Measurements from ENCODE around the gene CCDC80. TPM values are rescaled to one million over a fixed set of nuclear protein-coding genes. Genes with fewer than 3 reads are reported as not detected.

Gene CCDC80
- total RNA-seq, 1 donor from 2014 or later = 0.86 TPM

DNA sequence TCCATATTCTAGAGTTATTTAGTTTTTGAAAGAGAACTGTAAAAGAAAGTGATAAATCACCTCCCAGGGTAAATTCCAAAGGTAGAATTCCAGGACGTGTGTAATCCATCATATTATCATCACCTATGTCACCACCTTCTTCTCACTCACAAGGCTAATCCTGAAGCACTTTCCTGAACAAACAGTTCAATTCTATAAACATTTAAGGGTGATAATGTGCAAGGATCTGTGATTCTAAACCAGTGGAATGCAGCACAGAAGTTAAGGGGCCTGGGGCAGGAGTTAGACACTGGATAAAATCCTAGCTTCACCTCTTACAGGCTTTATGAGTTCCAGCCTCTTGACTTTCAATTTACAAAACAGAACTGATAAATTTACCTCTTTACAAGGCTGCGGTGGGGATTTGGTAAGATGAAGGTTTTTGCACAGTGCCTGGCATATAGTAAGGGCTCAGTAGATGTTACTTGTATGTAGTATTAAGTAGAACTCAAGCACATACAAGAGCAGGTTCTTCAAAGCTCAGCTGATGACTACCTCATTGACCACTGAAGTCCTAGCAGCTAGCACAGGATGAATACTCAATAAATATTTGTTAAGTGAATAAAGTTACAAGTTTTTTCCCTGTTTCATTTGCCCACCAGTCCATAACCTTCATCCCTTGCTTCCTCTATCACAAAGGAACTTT, 47.3 kb upstream of the CCDC80 start:
- DNase-seq = no peak
- no peak for TF ChIP-seq CTCF (IDR thresholded peaks at IDR 0.05; ENCODE audit: partially characterized antibody, unreplicated experiment)
- H3K4me3 Mint-ChIP-seq (ENCODE audit: unreplicated experiment) = no peak overlapping the region
- no peak overlapping the region for H3K27ac Mint-ChIP-seq (ENCODE audit: unreplicated experiment)
- H3K9me3 Mint-ChIP-seq (ENCODE audit: unreplicated experiment) = no peaks in the 10 kb centered on the region
- no peaks in the 10 kb centered on the region for H3K27me3 Mint-ChIP-seq (ENCODE audit: unreplicated experiment)
- H3K36me3 Mint-ChIP-seq (ENCODE audit: unreplicated experiment) = no peaks in the 10 kb centered on the region
- peaks cover 5% of the 10 kb centered on the region for H3K4me1 Mint-ChIP-seq (ENCODE audit: low read depth, unreplicated experiment)

- Mint-ChIP-seq H3K36me3 (ENCODE audit: unreplicated experiment) (no peaks in the 10 kb centered on the region), H3K9me3 (ENCODE audit: unreplicated experiment) (no peaks in the 10 kb centered on the region), H3K4me3 (ENCODE audit: unreplicated experiment) (no peak overlapping the region), H3K27ac (ENCODE audit: unreplicated experiment) (no peak overlapping the region), H3K27me3 (ENCODE audit: unreplicated experiment) (no peaks in the 10 kb centered on the region), H3K4me1 (ENCODE audit: low read depth, unreplicated experiment) (peaks cover 5% of the 10 kb centered on the region)
- no peak for TF ChIP-seq CTCF (IDR thresholded peaks at IDR 0.05; ENCODE audit: partially characterized antibody, unreplicated experiment)
- DNase-seq = no peak
Observed at GRCh38 chr3:112687616-112688015, 46.7 kb upstream of the CCDC80 start.

GRCh38 chr3:112687211-112687610, 46.3 kb upstream of the CCDC80 start:
- Mint-ChIP-seq H3K4me3 (ENCODE audit: unreplicated experiment) (no peak overlapping the region), H3K27ac (ENCODE audit: unreplicated experiment) (no peak overlapping the region), H3K36me3 (ENCODE audit: unreplicated experiment) (no peaks in the 10 kb centered on the region), H3K9me3 (ENCODE audit: unreplicated experiment) (no peaks in the 10 kb centered on the region), H3K27me3 (ENCODE audit: unreplicated experiment) (no peaks in the 10 kb centered on the region), H3K4me1 (ENCODE audit: low read depth, unreplicated experiment) (peaks cover 5% of the 10 kb centered on the region)
- no peak for TF ChIP-seq CTCF (IDR thresholded peaks at IDR 0.05; ENCODE audit: partially characterized antibody, unreplicated experiment)
- no peak for DNase-seq

GRCh38 chr3:112685956-112686799, 45.2 kb upstream of the CCDC80 start:
- no peaks in the 10 kb centered on the region for H3K36me3 Mint-ChIP-seq (ENCODE audit: unreplicated experiment)
- peaks cover 5% of the 10 kb centered on the region for H3K4me1 Mint-ChIP-seq (ENCODE audit: low read depth, unreplicated experiment)
- H3K27ac Mint-ChIP-seq (ENCODE audit: unreplicated experiment) = peak overlapping the region; percentile 36
- H3K9me3 Mint-ChIP-seq (ENCODE audit: unreplicated experiment) = no peaks in the 10 kb centered on the region
- no peak for TF ChIP-seq CTCF (IDR thresholded peaks at IDR 0.05; ENCODE audit: partially characterized antibody, unreplicated experiment)
- H3K4me3 Mint-ChIP-seq (ENCODE audit: unreplicated experiment) = no peak overlapping the region
- DNase-seq = no peak
- H3K27me3 Mint-ChIP-seq (ENCODE audit: unreplicated experiment) = no peaks in the 10 kb centered on the region

DNA sequence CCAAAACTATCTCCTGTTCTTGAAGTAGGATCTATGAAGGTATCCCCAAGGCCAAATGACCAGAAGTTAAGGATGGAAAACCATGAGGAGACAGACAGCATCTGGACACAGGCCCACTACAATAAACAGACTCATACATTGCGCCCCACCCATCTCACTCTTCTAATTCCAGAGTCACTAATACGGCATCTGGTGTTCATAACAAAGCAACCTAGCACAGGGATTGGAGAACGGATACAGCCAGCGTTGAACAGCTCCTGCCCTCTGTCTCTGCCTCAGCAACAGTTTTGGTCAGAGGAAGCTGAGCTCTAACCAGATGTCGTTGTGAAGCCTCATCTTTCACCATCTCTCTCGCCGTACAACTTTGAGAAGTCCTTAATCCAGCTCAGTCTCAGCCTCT, 44.5 kb upstream of the CCDC80 start:
- Mint-ChIP-seq H3K27me3 (ENCODE audit: unreplicated experiment) (no peaks in the 10 kb centered on the region), H3K4me3 (ENCODE audit: unreplicated experiment) (no peak overlapping the region), H3K9me3 (ENCODE audit: unreplicated experiment) (no peaks in the 10 kb centered on the region), H3K4me1 (ENCODE audit: low read depth, unreplicated experiment) (peaks cover 5% of the 10 kb centered on the region), H3K36me3 (ENCODE audit: unreplicated experiment) (no peaks in the 10 kb centered on the region), H3K27ac (ENCODE audit: unreplicated experiment) (no peak overlapping the region)
- no peak for DNase-seq
- TF ChIP-seq CTCF (IDR thresholded peaks at IDR 0.05; ENCODE audit: partially characterized antibody, unreplicated experiment) = no peak
